Esophagus squamous epithelium (tissue), 4 donors: ENCODE results near the gene CDC42EP1.

Source experiments
- POLR2A ChIP-seq, 4 donors: fragments of 450-650 bp; IDR thresholded peaks; one replicate each; pipeline ENCODE4 v1.6.1; 2017; ENCODE audit warnings: antibody characterized with exemption in 4 of 4, mild to moderate bottlenecking in 4 of 4, moderate library complexity in 3 of 4
- TF ChIP-seq, protein P1 (sequence below), 6 experiments: fragments of 450-650 bp in 4 of 6; fragments of 200-600 bp in 2 of 6; sonication (generic) in 2 of 6; IDR thresholded peaks; one replicate each; pipeline ENCODE4 v1.5.1; 2016 to 2019; ENCODE audit warnings: antibody characterized with exemption in 6 of 6, mild to moderate bottlenecking in 4 of 6, moderate library complexity in 4 of 6

DNA sequence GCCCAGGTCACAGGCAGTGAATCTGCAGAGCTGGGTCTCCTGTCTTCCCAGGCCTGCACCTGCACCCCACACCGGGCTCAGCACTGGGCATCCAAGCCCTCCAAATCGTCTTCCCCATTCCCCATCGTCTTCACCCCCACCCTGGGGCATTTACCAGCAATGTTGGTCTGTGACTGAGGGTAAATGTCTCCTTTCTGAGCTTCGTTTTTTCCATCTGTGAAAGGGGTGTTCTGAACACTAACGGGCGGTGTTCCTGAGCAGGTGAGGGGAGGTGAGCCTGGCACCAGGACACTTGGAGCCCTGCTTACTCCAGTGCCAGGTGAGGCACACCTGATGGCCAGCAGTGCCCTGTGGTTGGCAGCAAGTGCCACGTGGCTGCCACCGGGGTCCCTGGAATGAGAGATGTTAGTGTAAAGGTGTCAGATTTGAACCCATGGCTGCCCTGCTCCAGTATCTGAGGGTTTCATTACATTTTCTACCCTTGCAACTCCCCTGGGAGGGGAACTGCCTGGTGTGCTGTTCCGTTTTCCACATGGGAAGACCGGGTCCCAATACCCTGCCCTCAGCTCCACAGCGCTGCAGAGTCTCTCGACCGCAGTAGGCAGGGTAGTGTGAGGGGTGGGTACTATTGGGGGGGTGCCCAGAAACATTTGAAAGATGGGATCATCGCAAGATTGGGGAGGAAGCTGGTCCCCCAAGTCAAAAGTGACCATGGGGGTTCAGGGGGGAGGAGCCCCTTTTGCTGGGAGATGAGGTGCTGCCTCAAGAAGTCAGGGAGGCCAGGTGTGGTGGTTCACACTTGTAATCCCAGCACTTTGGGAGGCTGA, 2.0 kb downstream of the CDC42EP1 start:
- no peak for TF ChIP-seq POLR2A (IDR thresholded peaks at IDR 0.05)
- TF ChIP-seq, protein P1, sequence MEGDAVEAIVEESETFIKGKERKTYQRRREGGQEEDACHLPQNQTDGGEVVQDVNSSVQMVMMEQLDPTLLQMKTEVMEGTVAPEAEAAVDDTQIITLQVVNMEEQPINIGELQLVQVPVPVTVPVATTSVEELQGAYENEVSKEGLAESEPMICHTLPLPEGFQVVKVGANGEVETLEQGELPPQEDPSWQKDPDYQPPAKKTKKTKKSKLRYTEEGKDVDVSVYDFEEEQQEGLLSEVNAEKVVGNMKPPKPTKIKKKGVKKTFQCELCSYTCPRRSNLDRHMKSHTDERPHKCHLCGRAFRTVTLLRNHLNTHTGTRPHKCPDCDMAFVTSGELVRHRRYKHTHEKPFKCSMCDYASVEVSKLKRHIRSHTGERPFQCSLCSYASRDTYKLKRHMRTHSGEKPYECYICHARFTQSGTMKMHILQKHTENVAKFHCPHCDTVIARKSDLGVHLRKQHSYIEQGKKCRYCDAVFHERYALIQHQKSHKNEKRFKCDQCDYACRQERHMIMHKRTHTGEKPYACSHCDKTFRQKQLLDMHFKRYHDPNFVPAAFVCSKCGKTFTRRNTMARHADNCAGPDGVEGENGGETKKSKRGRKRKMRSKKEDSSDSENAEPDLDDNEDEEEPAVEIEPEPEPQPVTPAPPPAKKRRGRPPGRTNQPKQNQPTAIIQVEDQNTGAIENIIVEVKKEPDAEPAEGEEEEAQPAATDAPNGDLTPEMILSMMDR (IDR thresholded peaks at IDR 0.05): no peak
